GM23338 (cell line): ENCODE measurements around the gene MYL12B. TPM values are rescaled to one million over a fixed set of nuclear protein-coding genes. Genes with fewer than 3 reads are reported as not detected.

Experiments
- ATAC-seq: fragments of 200-7000 bp; cut with Tn5 transposase; 3 replicates; pipeline ENCODE4 v1.9.1; 2020
- DNase-seq: peaks from one replicate; pipeline ENCODE4 v3.0.0-alpha.2; 2015; ENCODE audit warnings: low spot score
- H2AFZ ChIP-seq: fragments of 200-600 bp; sonication (generic); 2 replicates; pipeline ENCODE4 v1.8.0; 2016; ENCODE audit warnings: antibody characterized with exemption, mild to moderate bottlenecking, moderate library complexity
- H3F3A ChIP-seq: fragments of 200-600 bp; sonication (generic); replicated peaks from 2 replicates; pipeline ENCODE4 v1.8.0; 2017; ENCODE audit warnings: antibody characterized with exemption, mixed run types, low read depth
- H3K27ac ChIP-seq: fragments of 200-600 bp; sonication (generic); 2 replicates; pipeline ENCODE4 v1.6.1; 2016; ENCODE audit warnings: low read depth
- H3K27me3 ChIP-seq: fragments of 200-600 bp; sonication (generic); 2 replicates; pipeline ENCODE4 v1.8.0; 2016; ENCODE audit warnings: mild to moderate bottlenecking, mixed run types, moderate library complexity; ENCODE audit not compliant: insufficient read depth
- H3K36me3 ChIP-seq: fragments of 200-600 bp; sonication (generic); 2 replicates; pipeline ENCODE4 v1.8.0; 2016; ENCODE audit warnings: mild to moderate bottlenecking; ENCODE audit not compliant: insufficient read depth
- H3K4me1 ChIP-seq: fragments of 200-600 bp; sonication (generic); 2 replicates; pipeline ENCODE4 v1.8.0; 2016; ENCODE audit warnings: mild to moderate bottlenecking, moderate library complexity; ENCODE audit not compliant: insufficient read depth
- H3K4me2 ChIP-seq: fragments of 200-600 bp; sonication (generic); 2 replicates; pipeline ENCODE4 v1.7.1; 2017; ENCODE audit warnings: mixed run types
- H3K4me3 ChIP-seq: fragments of 200-600 bp; sonication (generic); 2 replicates; pipeline ENCODE4 v1.6.1; 2016; ENCODE audit warnings: mixed run types
- H3K79me2 ChIP-seq: fragments of 200-600 bp; sonication (generic); replicated peaks from 2 replicates; pipeline ENCODE4 v1.8.0; 2017; ENCODE audit warnings: mild to moderate bottlenecking; ENCODE audit not compliant: insufficient read depth
- H3K9me2 ChIP-seq: fragments of 200-600 bp; sonication (generic); 2 replicates; pipeline ENCODE4 v1.8.0; 2017; ENCODE audit not compliant: insufficient read depth
- H4K20me1 ChIP-seq: fragments of 200-600 bp; sonication (generic); replicated peaks from 2 replicates; pipeline ENCODE4 v1.8.0; 2017; ENCODE audit warnings: mild to moderate bottlenecking; ENCODE audit not compliant: insufficient read depth
- H3K27ac Mint-ChIP-seq: 2 replicates; pipeline ENCODE4 v1.8.0; 2020; ENCODE audit warnings: inconsistent platforms, mild to moderate bottlenecking, moderate library complexity, mixed read lengths
- H3K27me3 Mint-ChIP-seq: 3 replicates; pipeline ENCODE4 v1.8.0; 2022; ENCODE audit warnings: low read depth, mild to moderate bottlenecking, moderate library complexity, mixed read lengths, inconsistent platforms; ENCODE audit not compliant: insufficient read depth, poor library complexity
- H3K36me3 Mint-ChIP-seq: 3 replicates; pipeline ENCODE4 v1.8.0; 2021; ENCODE audit warnings: low read depth, mild to moderate bottlenecking, inconsistent platforms, moderate library complexity, mixed read lengths
- H3K4me1 Mint-ChIP-seq: 3 replicates; pipeline ENCODE4 v1.8.0; 2020; ENCODE audit warnings: mild to moderate bottlenecking, inconsistent platforms, mixed read lengths
- H3K4me3 Mint-ChIP-seq: 3 replicates; pipeline ENCODE4 v1.8.0; 2021; ENCODE audit warnings: moderate library complexity, mild to moderate bottlenecking, inconsistent platforms, mixed read lengths
- H3K9me3 Mint-ChIP-seq: 3 replicates; pipeline ENCODE4 v1.8.0; 2020; ENCODE audit warnings: moderate library complexity, mild to moderate bottlenecking, inconsistent platforms, mixed read lengths
- CREB1 ChIP-seq: fragments of 250-450 bp; sonication (Bioruptor Pico); IDR thresholded peaks from 2 replicates; pipeline ENCODE4 v1.5.0; 2020; ENCODE audit warnings: low read depth, mild to moderate bottlenecking, moderate library complexity
- EZH2 ChIP-seq: fragments of 200-600 bp; sonication (generic); IDR thresholded peaks from one replicate; pipeline ENCODE4 v1.8.0; 2017; ENCODE audit warnings: antibody characterized with exemption, mild to moderate bottlenecking, low read depth; ENCODE audit not compliant: unreplicated experiment
- EZH2phosphoT487 ChIP-seq: fragments of 200-600 bp; sonication (generic); IDR thresholded peaks from one replicate; pipeline ENCODE4 v1.8.1; 2018; ENCODE audit warnings: antibody characterized with exemption; ENCODE audit not compliant: unreplicated experiment
- POLR2AphosphoS5 ChIP-seq: IDR thresholded peaks from 2 replicates; pipeline ENCODE4 v1.6.1; 2016; ENCODE audit warnings: antibody characterized with exemption, low read depth
- REST ChIP-seq: IDR thresholded peaks from one replicate; pipeline ENCODE4 v1.6.1; 2018; ENCODE audit warnings: antibody characterized with exemption; ENCODE audit not compliant: unreplicated experiment
- STAT1 ChIP-seq: IDR thresholded peaks from one replicate; pipeline ENCODE4 v1.6.1; 2016; ENCODE audit warnings: antibody characterized with exemption; ENCODE audit not compliant: unreplicated experiment
- ZNF114 ChIP-seq: fragments of 250-450 bp; sonication (Bioruptor Pico); IDR thresholded peaks from 2 replicates; pipeline ENCODE4 v1.5.0; 2020; ENCODE audit warnings: mild to moderate bottlenecking, moderate library complexity
- ZNF331 ChIP-seq: fragments of 250-450 bp; sonication (Bioruptor Pico); IDR thresholded peaks from 2 replicates; pipeline ENCODE4 v1.5.0; 2020; ENCODE audit warnings: low read depth, mild to moderate bottlenecking, moderate library complexity
- polyA plus RNA-seq: library from polyadenylated mRNA; unstranded; fragments of >200 nt; fragmentation: Nextera tagmentation; extraction: Ambion mirVana; gene quantifications from 2 replicates; pipeline ENCODE4 v1.2.1, GENCODE V29; 2016
- total RNA-seq: library from RNA; depleted of rRNA; stranded (reverse); fragments of >200 nt; shearing (Covaris generic); gene quantifications from 2 replicates; pipeline ENCODE4 v1.2.3, GENCODE V29; 2014

The MYL12B gene
- total and polyA plus RNA-seq, 2 experiments from 2014 or later, result 165 to 330 TPM

GRCh38 chr18:3286159-3286558, 24.2 kb downstream of the MYL12B start (continued):
- no peak for TF ChIP-seq CREB1
- TF ChIP-seq EZH2phosphoT487, result no peak
- TF ChIP-seq ZNF331 (CRISPR knock-in tag), result no peak
- no peak for TF ChIP-seq STAT1
- TF ChIP-seq REST, result no peak
- no peak for TF ChIP-seq POLR2AphosphoS5
- no peak for TF ChIP-seq EZH2
- no peak for TF ChIP-seq ZNF114 (CRISPR knock-in tag)

DNA sequence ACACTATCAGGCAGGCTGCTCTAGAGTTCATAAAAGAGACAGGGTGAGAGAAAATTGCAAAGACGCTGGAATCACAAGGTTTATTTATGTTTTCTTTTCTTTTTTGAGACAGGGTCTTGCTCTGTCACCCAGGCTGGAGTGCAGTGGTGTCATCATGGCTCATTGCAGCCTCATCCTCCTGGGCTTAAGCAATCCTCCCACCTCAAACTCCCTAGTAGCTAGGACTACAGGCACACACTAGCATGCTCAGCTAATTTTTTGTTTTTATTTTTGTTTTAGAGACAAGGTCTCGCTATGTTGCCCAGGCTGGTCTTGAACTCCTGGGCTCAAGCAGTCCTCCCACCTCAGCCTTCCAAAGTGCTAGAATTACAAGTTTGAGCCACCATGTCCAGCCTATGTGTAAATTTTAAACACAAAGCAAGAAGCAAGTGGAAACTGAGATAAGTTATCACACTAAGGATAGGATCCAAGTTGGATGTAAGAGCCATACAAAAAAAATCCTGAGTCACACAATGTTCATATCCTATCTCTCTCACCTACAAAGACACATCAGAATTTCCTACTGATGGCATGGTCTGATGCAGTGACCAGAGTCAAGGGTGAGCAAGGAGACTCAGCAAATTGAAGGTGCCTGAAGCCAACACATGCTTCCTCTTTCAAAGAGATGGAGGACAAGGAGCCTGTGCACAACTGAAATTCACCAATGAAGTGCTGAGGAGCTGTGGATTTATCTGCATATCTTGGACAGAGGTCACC, 31.4 kb downstream of the MYL12B start:
- Histone ChIP-seq H3K9me2 (peaks cover 3% of the 10 kb centered on the region; the same call in 1 of the 2 replicates), H3K4me2 (no peak overlapping the region), H3K4me1 (peaks cover 5% of the 10 kb centered on the region), H3K79me2 (peaks cover 6% of the 10 kb centered on the region), H3K27ac (no peak overlapping the region), H3K4me3 (no peak overlapping the region), H3K27me3 (no peaks in the 10 kb centered on the region), H3K36me3 (0 out of 2 replicates have a peak, but pooled peaks cover 9% of the 10 kb centered on the region), H2AFZ (no peak overlapping the region), H4K20me1 (no peaks in the 10 kb centered on the region), H3F3A (0 out of 2 replicates have a peak, but pooled peaks cover 6% of the 10 kb centered on the region)
- Mint-ChIP-seq H3K36me3 (peaks cover 78% of the 10 kb centered on the region), H3K9me3 (peaks cover 82% of the 10 kb centered on the region), H3K4me3 (no peak overlapping the region), H3K27me3 (peaks cover 7% of the 10 kb centered on the region), H3K4me1 (peaks cover 8% of the 10 kb centered on the region), H3K27ac (no peak overlapping the region)
- DNase-seq (no peak), ATAC-seq (no peak)
- TF ChIP-seq REST (no peak), EZH2phosphoT487 (no peak)
